ENCODE measurements around the gene BLOC1S2.
"Not testable (repeated sequence)": the region's sequence is repeated elsewhere in the genome, so short reads cannot be mapped to it uniquely, and the experiment has no call there.

BLOC1S2 gene

DNA sequence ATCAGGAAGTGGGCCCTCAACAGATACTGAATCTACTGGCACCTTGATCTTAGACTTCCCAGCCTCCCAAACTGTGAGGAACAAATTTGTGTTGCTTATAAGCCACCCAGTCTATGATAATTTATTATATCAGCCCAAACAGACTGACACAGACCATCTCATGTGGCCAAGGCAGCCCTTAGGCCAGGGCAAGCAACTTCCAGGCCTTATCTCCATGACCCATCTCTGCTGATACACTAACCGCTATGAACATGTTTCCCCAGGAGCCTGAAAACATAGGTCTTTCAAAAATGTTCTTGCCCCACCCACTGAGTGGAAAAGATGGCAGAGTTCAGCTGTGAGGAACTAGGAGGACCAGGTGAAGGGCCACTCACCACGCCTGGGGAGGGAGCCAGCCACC, 3.2 kb upstream of the BLOC1S2 start:
- no peak for DNase-seq

DNA sequence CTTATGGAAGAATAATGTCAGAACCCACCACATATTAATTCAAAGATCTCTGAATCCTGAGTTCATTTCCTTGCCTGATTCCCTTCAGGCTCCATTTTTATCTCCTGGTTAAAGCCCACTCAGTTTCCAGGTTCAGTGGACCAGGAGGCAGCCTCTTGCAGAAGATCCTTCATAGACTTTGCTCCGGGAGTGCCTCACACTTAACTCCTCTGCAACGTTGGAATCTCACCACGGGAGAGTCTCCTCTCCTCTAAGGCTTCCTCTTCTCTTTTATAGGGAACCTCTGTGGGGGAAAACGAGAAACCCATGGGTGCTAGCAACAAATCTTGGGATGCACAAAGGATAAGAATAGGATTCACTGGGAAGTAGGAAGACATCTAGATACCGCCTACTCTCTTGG, 1.7 kb upstream of the BLOC1S2 start:
- no peak for DNase-seq

DNA sequence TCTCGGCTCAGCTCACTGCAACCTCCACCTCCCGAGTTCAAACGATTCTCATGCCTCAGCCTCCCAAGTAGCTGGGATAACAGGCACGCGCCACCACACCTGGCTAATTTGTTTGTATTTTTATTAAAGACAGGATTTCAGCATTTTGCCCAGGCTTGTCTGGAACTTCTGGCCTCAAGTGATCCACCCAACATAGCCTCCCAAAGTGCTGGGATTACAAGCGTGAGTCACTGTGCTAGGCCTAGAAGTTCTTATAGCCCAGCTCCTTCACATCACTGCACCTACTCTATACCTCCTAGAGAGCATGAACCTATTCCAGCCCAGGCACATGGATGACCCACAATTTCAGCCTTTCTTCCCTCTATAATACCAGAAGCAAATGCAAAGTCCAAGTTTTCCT, 1.3 kb upstream of the BLOC1S2 start:
- DNase-seq = no peak

DNA sequence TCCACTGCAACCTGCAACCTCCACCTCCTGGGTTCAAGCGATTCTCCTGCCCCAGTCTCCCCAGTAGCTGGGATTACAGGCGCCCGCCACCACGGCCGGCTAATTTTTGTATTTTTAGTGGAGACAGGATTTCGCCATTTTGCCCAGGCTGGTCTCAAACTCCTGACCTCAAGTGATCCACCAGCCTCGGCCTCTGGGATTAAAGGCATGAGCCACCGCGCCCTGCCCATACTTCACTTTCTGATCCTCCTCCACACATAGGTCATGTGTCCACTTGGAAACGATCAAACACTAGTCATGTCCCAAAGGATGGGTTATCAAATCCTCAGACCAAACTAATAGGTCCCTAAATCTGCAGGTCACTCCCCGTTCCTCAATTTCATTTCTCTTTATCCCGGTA, 1.2 kb downstream of the BLOC1S2 start:
- DNase-seq = not testable (repeated sequence)

DNA sequence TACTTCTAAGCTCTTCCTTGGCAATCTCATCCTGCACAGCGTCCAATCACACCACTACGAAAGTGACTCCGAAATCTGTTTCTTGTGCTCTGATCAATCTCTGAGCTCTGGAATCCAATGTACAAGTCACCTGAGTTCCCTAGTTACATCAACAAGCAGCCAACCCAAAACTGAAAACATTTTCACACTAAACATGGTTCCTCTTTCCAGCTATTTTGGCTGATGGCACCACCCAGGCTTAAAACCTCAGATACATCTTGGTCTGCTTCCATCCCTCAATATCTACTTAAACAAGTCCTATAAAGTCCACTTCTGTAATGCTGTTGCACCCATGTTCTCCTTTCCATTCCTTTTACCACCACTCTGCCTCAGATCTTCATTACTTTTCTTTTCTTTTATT, 3.6 kb downstream of the BLOC1S2 start:
- DNase-seq = no peak

DNA sequence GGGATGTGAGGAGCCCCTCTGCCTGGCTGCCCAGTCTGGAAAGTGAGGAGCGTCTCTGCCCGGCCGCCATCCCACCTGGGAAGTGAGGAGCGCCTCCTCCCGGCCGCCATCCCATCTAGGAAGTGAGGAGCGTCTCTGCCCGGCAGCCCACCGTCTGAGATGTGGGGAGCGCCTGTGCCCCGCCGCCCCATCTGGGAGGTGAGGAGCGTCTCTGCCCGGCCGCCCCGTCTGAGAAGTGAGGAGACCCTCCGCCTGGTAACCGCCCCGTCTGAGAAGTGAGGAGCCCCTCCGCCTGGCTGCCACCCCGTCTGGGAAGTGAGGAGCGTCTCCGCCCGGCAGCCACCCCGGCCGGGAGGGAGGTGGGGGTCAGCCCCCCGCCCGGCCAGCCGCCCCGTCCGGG, 9.5 kb downstream of the BLOC1S2 start:
- not testable (repeated sequence) for DNase-seq

DNA sequence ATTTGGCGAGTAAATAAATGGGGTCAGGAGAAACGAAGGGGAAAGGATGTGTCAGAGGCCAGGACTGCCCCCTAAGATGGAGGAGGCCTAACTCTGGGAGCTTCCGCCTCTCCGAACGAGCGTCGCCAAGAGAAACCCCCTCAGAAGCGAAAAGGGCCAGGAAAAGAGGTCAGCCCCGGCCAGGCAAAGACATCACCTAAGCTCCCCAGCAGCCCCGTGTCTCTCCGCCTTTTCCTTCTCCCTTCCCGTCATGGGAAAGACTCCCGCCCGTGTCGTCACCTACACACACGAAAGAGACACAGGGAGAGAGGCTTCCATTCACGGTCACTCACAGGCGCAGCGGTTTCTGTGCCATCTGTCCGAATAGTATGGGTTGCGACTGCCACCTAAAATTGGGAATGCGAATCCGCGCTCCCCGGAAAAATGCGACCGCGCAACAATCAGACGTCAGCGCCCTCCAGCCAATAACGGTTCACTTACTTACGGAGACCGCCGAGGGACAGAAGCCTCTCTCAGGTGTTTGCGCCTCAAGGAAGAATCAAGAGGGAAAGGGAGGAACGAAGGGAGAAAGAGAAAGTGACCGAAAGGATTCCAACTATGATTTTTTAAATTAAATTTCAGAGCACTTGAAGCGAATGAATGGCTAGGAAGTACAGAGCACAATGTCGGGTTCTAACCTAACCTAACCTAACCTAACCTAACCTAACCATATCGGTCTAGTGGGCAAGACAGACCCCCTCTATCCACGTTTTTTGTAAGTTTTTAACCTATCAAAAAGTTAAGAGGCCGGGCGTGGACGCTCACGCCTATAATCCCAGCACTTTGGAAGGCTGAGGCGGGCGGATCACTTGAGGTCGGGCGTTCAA, 19.0 kb downstream of the BLOC1S2 start, which contains the start of gene CWF19L1:
Gene CWF19L1, minus strand, starts transcription at position 400 of the 866 bp plus-strand sequence. Its CDS starts 45 bp downstream, at position 355.
- peak; percentile 76 for DNase-seq

DNA sequence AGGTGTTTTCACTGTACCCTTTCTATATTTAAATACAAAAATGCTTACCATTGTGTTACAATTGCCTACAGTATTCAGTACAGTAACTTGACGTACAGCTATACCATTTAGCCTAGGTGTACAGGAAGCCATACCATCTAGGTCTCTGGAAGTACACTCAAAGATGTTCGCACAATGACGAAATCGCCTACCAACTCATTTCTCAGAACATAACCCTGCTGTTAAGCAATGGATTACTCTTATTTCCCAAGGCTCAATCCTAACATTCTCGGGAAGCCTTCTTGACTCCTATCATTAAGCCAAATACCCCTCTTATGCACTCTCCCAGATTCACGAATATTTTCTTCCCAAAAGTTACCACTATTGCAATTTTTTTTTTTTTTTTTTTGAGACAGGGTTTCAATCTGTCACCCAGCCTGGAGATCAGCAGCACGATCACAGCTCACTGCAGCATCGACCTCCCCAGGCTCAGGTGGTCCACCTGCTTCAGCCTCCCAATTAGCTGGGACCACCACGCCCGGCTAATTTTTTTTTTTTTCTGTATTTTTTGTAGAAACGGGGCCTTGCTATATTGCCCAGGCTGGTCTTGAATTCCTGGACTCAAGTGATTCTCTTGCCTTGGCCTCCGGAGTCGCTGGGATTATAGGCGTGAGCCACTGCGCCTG, 20.5 kb downstream of the BLOC1S2 start:
- no peak for DNase-seq

DNA sequence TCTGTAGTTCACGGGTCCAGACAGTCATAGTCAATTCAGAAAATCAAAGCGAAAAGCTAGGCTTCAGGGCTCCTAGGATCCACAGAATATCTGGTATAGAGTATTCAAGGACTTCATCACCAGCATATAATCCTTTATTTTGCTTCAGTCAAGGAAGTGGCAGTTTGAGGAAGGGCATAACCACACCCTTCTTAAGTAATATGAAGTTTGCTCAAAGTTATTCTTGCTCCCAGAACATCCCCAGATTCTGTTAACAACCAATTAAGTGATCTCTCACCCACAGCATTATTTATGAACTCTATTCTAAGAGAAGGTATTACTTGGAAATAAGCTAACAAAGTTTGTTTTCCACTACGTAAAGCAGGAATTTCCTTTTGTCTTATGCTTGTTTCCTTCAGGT, 32.3 kb downstream of the BLOC1S2 start:
- no peak for DNase-seq

DNA sequence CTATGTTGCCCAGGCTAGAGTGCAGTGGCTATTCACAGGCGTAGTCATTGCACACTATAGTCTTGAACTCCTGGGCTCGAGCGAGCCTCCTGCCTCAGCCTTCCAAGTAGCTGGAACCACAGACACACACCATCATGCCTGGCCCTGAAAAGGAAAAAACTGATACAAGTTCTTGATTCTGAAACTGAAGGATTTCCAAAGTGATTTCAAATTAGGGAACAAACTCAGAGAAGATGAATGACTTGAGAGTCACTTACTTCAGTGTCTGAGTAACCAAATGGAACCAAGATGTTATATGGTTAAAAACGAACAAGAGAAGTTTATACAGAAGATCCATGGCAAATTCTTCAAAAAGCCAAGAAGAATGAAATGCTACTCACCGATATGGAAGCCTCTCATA, 33.4 kb downstream of the BLOC1S2 start:
- DNase-seq = no peak

DNA sequence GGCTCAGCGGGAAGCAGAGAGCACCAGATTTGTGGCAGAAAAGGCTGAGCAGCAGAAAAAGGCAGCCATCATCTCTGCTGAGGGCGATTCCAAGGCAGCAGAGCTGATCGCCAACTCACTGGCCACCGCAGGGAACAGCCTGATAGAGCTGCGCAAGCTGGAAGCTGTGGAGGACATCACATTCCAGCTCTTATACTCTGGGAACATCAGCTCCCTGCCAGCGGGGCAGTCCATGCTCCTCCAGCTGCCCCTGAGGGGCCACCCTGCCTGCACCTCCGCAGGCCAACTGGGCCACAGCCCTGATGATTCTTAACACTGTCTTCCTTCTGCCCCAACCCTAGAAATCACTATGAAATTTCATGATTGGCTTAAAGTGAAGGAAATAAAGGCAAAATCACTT, 37.7 kb downstream of the BLOC1S2 start:
- DNase-seq = no peak

DNA sequence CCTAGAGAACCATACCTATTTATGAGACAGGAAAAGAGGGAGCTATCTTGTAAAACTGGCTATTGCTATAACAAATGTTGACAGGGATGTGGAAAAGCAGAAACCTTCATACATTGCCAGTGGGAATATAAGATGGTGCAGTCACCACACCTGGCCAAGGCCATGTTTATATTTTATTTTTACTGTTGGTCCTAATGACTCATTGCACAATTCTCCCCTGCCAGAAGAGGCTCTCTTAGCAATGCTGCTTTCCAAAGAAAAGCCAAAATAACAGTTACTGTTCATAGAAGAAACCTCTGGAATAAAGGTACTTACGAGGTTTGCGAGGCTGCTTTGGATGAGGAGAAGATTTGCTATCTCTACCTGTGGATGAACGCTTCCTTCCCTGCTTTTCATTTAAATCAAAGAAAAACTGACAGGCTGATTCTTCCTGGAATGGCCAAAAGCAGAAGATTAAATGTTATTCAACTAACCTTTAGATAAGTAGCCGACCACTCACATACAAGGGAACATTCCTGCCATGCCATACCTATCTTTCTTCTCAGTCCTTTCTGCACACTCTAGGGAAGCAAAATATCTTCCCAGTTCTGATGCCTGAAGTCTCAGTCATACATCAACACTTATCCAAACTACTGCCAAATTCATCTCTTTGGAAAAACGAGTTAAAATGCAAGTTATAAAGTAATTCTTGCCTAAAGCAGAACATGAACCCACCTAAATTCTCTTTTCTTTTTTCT, 40.8 kb downstream of the BLOC1S2 start:
- DNase-seq = no peak

DNA sequence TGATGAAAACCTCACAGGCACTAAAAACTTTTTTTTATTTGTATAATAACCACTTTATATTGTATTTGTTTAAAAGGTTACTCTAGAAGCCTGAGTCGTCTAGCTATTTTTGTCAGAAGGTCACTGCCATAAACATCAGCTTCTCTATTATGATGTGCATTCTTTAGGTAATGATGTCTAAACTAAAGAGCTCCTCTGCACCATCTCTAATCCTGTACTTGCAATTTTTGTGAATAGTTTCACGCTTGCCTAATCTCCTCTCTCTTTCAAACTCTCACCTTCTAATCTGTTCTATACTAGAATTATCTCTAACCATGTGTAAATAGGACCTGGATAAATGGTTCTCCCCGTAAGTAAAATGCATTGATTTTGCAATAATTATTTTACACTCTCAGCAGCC, 46.6 kb downstream of the BLOC1S2 start:
- no peak for DNase-seq

DNA sequence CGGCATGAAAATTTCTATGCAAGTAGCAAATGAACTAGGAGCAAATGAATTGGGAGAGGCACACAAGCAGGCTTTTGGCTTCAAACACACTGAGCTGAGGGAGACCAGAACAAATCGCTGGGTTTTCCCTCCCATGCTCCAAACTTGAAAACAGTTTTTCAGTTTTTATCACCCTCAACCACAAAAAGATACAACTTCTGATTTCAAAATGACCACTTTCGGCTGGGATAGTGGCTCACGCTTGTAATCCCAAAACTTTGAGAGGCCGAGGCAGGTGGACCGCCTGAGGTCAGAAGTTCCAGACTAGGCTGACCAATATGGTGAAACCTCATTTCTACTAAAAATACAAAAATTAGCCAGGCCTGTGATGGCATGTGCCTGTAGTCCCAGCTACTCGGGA, 48.1 kb downstream of the BLOC1S2 start:
- DNase-seq = no peak

DNA sequence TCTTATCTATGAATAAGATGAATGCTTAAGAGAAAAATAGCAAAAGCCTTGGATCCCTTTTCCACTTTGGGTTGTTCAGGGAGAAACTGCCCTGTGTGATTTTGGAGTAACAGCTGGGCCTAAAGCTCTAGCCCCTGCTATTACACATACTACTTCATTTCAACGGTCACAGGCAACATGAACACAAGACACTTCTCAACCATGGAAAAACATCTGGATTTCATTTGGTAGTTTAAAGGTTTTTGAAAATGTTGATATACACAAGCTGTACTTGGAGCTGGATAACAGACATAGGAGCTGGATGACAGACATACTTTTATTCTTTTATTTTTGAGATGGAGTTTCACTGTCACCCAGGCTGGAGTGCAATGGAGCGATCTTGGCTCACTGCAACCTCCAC, 54.4 kb downstream of the BLOC1S2 start:
- DNase-seq = no peak

DNA sequence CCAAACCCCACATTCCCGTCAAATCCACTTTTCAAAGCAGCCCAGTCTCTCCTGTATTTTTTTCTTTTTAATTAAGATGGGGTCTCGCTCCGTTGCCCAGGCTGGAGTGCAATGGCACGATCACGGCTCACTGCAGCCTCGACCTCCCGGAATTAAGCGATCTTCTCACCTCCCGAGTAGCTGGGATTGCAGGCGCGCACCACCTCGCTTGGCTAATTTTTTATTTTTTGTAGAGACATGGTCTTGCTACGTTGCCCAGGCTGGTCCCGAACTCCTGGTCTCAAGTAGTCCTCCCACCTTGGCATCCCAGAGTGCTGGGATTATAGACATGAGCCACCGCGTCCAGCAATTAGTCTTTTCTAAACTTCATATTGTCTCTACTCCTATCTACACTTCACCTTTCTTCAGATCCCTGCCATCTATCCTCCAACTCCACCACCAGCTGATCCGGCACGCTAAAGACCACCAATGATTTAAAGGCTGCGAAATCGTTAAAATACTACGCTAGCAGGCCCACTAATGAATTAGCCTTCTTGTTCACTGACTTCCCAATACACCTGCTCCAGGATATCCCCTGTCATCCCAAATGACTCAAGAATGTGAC, 56.6 kb downstream of the BLOC1S2 start:
- no peak for DNase-seq

DNA sequence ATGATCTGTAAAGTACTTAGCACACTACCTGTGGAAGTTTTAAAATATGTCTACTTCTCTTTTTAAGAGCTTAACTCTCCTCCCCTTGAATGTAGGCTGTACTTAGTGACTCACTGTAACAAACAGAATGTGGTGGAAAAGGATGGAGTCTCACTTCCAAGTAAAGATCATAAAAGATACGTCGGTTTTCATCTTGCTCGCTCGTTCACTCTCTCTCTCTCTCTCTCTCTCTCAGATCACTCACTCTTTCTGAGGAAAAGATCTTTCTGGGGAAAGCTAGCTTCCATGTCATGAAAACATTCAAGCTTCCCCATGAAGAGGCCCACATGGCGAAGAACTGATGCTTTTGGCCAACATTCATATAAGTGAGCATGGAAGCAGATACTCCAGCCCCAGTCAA, 62.6 kb downstream of the BLOC1S2 start:
- no peak for DNase-seq

All from NCI-H345 (cell line).